ENCODE results near the gene CNDP1.

CNDP1 gene

DNA sequence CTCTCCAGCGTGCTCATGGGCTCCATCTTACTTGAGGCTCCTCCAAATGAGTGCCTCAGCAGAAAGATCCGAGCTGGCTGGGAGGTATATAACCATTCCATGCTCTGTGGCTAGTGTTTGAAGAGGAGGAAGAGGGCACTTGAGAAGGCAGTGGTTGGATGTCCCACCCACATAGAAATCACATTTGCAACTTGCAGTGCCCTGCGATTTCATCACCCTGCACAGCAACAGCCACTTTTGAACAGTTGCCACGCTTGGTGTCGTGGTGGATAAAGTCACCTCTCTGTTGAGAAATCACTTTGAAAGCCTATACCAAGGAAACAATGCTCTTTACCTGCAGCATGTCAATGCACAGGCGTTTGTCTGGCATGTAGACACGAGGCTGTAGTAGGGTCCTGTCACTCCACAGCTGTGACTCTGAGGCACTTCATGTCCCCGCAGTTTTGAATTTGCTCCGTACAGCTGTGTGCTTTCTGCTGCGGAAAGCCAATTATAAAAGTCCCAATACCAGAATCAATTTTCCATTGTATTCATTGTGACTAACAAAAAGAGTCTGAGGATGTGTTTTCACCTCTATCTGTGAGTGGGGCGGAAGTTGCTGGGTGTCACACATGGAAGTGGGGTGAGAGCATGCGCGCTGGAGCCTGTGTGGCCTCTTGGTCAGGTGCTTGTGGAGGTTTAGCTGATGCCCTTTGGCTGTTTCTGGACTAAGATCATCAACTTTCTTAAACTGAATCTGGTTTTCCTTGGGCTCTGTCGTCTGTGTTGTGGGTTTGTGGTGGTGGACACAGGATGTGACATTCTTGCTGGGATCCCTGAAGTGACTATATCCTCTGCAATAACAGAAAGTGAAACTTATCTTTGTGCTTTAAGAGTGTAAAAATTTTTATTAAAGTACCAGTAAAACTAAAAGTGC is 35.3 kb upstream of the CNDP1 start:
- DNase-seq (ENCODE audit: low read depth), result peak; percentile 89
- peak overlapping the region; percentile 77 for H3K4me3 ChIP-seq (ENCODE audit: low read depth, low read length)
- TF ChIP-seq, protein P1, sequence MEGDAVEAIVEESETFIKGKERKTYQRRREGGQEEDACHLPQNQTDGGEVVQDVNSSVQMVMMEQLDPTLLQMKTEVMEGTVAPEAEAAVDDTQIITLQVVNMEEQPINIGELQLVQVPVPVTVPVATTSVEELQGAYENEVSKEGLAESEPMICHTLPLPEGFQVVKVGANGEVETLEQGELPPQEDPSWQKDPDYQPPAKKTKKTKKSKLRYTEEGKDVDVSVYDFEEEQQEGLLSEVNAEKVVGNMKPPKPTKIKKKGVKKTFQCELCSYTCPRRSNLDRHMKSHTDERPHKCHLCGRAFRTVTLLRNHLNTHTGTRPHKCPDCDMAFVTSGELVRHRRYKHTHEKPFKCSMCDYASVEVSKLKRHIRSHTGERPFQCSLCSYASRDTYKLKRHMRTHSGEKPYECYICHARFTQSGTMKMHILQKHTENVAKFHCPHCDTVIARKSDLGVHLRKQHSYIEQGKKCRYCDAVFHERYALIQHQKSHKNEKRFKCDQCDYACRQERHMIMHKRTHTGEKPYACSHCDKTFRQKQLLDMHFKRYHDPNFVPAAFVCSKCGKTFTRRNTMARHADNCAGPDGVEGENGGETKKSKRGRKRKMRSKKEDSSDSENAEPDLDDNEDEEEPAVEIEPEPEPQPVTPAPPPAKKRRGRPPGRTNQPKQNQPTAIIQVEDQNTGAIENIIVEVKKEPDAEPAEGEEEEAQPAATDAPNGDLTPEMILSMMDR (IDR thresholded peaks at IDR 0.05; ENCODE audit: insufficient read depth, low read depth, low read length, missing control alignments), result no peak

DNA sequence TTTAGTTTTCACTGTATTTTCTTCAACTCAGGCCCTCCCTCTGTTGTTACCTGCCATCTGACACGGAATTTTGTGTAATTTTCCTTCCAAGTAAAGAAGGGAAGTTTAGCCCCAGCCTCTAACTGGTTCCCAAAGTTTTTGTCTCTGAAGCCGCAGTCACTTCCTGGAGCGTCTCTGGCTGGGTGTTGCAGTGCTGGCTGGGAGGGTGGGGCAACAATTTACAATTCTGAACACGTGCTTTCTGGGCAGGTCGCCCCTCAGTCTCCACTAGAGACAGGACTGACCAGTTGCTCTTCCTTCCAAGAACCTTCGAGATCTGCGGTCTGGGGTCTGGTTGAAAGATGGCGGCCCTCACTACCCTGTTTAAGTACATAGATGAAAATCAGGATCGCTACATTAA is 34.7 kb upstream of the CNDP1 start:
- TF ChIP-seq, protein P1 (IDR thresholded peaks at IDR 0.05; ENCODE audit: insufficient read depth, low read depth, low read length, missing control alignments), result no peak
- DNase-seq (ENCODE audit: low read depth), result peak; percentile 86
- peak overlapping the region; percentile 77 for H3K4me3 ChIP-seq (ENCODE audit: low read depth, low read length)

DNA sequence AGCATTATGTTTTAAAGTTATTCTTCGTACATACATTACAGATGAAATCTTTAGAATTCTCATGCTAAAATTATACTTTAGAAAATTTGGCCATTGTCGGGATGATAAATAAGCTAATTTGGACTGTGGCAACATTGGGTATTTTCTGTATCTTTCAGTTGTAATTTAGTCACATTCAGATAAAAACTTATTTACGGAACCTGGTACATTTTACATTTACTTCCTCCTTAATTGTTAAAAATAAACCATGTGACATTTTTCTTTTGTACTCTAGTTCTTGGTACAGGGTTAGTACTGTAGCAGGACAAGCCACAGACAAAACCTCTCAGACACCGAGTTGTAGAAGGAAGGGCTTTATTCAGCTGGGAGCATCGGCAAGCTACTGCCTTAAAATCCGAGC is 33.9 kb upstream of the CNDP1 start:
- TF ChIP-seq, protein P1 (IDR thresholded peaks at IDR 0.05; ENCODE audit: insufficient read depth, low read depth, low read length, missing control alignments), result no peak
- no peak for DNase-seq (ENCODE audit: low read depth)
- H3K4me3 ChIP-seq (ENCODE audit: low read depth, low read length), result peak overlapping the region; percentile 77

DNA sequence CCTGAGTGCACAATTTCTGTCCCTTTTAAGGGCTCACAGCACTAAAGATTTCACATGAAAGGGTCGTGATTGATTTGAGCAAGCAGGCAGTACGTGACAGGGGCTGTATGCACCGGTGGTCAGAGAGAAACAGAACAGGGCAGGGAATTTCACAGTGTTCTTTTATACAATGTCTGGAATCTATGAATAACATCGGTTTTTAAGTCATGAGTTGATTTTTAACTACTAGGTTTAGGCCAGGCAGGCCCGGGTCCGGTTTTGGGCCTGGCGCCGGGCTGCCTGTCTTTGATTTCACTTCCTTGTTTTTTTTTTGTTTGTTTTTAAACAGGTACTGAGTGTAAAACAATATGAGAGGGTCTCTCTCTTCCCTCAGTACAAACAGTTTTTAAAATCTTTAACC is 33.5 kb upstream of the CNDP1 start:
- peak; percentile 22 for DNase-seq (ENCODE audit: low read depth)
- peak overlapping the region; percentile 77 for H3K4me3 ChIP-seq (ENCODE audit: low read depth, low read length)

DNA sequence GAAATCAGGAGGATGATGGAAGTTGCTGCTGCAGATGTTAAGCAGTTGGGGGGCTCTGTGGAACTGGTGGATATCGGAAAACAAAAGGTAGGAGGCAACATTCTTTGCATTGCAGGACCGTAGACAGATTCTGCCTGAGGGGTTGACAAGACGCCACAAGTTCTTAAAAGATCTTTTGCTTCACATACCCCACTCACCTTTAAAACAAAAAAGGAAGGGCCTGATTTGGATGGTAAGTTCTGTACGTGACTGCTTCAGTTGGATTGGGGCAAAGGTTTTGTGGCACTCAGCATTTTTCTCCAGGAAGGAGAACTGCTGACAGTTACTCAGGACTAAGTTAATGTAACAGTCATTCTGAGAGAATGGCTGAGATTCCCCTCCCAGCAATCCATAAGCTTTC is 32.9 kb upstream of the CNDP1 start:
- no peak for DNase-seq (ENCODE audit: low read depth)
- TF ChIP-seq, protein P1 (IDR thresholded peaks at IDR 0.05; ENCODE audit: insufficient read depth, low read depth, low read length, missing control alignments), result no peak
- peak overlapping the region; percentile 77 for H3K4me3 ChIP-seq (ENCODE audit: low read depth, low read length)

DNA sequence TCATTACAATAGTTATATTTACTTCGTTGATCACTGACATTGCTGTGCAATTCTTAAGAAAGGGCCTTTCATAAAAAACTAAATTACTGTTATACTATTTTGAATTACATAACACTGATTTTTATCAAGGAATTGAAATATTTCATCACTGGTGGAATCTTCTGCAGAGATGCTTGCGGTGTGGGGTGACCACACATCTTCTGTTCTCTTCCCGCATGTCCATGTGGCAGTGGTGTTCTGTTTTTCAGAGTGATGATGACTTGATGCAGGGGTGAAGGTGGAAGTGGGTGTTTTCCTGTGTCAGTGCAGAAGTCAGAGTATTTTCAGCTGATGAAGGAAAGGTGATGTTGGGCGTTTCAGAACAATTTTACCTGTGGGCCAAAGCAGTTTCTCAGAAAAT is 31.2 kb upstream of the CNDP1 start:
- DNase-seq (ENCODE audit: low read depth), result no peak
- TF ChIP-seq, protein P1 (IDR thresholded peaks at IDR 0.05; ENCODE audit: insufficient read depth, low read depth, low read length, missing control alignments), result no peak
- no peak overlapping the region for H3K4me3 ChIP-seq (ENCODE audit: low read depth, low read length)

DNA sequence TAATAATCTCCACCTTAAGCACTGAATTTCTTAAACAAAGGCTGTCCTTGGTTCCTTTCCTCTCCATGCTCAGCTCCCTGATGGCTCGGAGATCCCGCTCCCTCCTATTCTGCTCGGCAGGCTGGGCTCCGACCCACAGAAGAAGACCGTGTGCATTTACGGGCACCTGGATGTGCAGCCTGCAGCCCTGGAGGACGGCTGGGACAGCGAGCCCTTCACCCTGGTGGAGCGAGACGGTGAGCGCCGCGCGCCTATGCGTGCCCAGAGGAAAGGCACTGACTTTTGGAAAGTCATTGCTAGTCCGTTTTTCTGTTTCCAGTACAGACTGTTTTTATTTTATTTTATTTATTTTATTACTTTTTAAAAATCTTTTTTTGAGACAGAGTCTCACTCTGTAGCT is 28.5 kb upstream of the CNDP1 start:
- DNase-seq (ENCODE audit: low read depth), result no peak
- TF ChIP-seq, protein P1 (IDR thresholded peaks at IDR 0.05; ENCODE audit: insufficient read depth, low read depth, low read length, missing control alignments), result no peak
- no peak overlapping the region for H3K4me3 ChIP-seq (ENCODE audit: low read depth, low read length)
